GM18519 (cell line): ENCODE measurements around the gene ZMYM4.

Experiments used
- ATAC-seq: cut with Tn5 transposase; IDR thresholded peaks from one replicate; pipeline ENCODE4 v1.9.1; 2021; ENCODE audit warnings: mild to moderate bottlenecking, moderate library complexity; ENCODE audit not compliant: unreplicated experiment, low FRiP score

The ZMYM4 gene

GRCh38 chr1:35390600-35391494 lies 122.3 kb downstream of the ZMYM4 start:
- no peak for ATAC-seq

GRCh38 chr1:35394386-35394785 lies 125.9 kb downstream of the ZMYM4 start:
- no peak for ATAC-seq

- ATAC-seq: no peak
Observed at GRCh38 chr1:35398739-35399138, 130.2 kb downstream of the ZMYM4 start.

GRCh38 chr1:35401049-35401448 lies 132.5 kb downstream of the ZMYM4 start:
- no peak for ATAC-seq

GRCh38 chr1:35406103-35406502 lies 137.6 kb downstream of the ZMYM4 start:
- ATAC-seq: no peak

GRCh38 chr1:35407743-35408142 lies 139.2 kb downstream of the ZMYM4 start:
- no peak for ATAC-seq

GRCh38 chr1:35408925-35409324 lies 140.4 kb downstream of the ZMYM4 start:
- no peak for ATAC-seq

DNA sequence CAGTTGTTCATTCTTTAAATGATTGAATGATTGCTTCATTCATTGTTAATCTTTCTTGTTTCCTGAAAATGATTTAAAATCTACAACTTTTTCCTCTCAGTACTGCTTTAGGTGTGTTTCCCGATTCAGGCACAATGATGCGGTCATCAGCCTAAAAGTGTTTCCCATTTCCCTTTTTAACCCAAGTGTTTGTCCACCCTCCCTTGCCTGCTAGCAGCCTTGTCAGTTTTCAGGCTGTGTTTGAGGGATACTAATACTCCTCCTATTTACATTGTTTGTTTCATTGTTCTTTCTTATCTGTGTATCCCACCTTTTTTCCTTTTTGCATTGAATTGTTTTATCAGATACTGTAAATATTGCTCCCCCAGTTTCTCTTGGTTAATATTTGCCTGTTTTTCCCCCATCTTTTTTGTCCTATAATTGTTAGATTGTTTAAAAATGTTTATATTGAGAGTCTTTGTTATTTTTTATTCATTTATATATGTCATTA lies 157.6 kb downstream of the ZMYM4 start:
- no peak for ATAC-seq

- no peak for ATAC-seq
Observed at GRCh38 chr1:35428360-35428759, 159.9 kb downstream of the ZMYM4 start.

GRCh38 chr1:35430762-35431161 lies 162.3 kb downstream of the ZMYM4 start:
- no peak for ATAC-seq

GRCh38 chr1:35431173-35431599 lies 162.7 kb downstream of the ZMYM4 start:
- no peak for ATAC-seq

DNA sequence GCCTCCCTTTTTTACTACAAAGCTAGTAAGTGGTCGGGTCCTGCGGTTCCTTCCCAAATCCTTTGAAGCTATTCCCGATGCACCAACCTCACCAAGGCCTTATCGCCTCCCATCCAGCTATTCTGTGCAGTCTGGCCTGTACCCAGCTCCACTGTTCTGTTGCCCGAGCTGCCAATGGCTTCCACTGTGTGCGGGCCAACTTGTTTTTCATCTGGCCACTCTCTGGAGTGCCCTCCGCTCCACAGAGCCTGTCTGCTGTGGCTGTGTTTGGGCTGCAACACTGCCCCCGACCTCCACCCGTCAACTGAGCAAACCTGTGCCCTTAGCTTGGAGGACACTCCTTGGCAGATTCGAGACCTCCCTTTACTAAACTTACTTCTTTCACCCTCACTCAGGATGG lies 163.7 kb downstream of the ZMYM4 start:
- no peak for ATAC-seq

DNA sequence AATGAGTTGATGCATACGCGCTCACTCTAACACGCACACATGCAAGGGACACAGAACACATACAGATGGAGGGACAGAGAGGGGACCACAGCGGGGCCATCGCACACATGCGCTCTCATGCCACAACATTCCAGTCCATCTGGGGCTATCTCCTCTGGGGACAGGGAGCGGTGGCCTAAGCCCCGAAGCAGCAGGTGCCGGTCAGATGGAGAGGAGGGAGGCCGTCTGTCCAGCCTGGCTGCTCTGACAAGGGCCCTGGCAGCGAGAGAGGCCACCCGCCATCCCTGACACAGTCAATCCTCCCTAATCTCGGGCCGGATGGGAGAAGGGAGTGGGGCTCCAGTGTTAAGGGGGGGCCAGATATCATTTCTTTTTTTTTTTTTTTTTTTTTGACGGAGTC lies 165.2 kb downstream of the ZMYM4 start:
- no peak for ATAC-seq

DNA sequence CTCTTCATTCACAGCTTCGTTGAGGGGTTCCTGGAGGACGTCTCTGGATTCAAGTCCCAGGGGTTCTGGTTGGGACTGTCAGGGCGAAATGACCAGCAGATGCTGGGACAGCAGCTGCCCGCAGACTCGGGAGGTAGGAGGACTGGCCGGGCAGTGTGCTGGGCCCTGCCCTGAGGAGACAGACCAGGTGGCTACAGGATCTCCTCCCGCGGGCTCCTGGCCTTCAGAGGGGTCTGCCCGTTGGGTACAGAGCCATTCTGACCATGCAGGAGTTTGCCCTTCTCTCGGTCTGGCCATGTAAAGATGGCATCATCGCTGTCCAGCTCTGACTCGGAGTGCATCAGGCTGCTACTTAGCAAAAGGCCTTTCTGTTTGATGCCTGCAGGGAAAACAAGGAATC lies 166.2 kb downstream of the ZMYM4 start:
- ATAC-seq: no peak

GRCh38 chr1:35436078-35436477 lies 167.6 kb downstream of the ZMYM4 start:
- ATAC-seq: no peak

DNA sequence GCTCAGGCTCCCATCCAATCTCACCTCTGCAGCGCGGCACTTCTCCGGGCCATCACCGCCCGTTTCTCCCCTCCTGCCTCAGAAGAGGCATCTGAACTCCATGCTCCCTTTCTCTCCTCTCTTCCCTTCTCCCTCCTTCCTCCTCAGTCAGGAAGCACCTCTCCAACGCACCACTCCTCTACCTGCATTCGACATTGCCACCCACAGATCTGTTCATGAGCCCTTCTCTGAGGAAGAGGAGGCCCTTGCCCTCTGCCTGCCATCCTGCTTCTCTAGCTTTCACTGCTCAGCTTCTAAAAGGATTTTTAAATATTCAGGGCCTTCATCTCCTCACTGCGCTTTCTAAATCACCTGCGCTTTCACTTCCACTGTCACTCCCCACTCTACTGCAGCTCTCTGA lies 168.7 kb downstream of the ZMYM4 start:
- no peak for ATAC-seq

- ATAC-seq: no peak
Observed at GRCh38 chr1:35439626-35440025, 171.1 kb downstream of the ZMYM4 start.

- ATAC-seq: no peak
Observed at GRCh38 chr1:35441926-35442579, 173.5 kb downstream of the ZMYM4 start.

- ATAC-seq: no peak
Observed at GRCh38 chr1:35442734-35443133, 174.2 kb downstream of the ZMYM4 start.

DNA sequence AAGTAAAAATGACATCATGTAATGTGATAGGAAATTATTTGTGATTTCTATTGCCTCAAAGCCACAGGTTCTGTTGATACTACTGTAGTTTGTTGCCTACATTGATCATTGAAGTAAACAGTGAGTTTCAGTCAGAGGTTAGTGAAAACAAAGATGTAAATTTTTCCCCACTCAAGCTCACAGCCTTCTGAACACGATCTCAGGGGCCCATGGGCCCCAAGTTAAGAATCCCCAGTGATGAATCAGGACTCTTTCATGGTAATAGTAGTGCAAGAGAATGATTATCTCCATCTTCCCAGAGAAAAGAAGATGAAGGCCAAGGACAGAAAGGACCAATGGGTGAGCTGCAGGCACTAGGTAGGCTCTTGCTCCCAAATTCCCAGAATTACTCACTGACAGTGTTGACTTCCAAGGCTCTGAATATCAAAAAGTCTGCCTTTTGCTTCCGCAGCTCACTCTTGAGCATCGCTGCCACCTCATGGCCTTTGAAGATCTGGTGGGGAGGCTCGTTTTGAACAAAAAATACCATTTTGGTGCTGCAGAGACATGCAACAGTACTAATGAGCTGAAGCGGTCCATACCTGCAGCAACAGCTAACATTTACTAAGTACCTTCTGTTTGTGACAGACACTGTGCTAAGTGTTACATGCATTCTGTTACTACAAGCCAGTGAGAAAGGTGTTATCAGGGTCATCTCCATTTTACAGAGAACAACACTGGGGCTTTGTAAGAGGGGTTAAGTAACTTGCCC lies 175.4 kb downstream of the ZMYM4 start:
- no peak for ATAC-seq

GRCh38 chr1:35444519-35444774 lies 175.9 kb downstream of the ZMYM4 start:
- ATAC-seq: no peak
